HepG2 (cell line): ENCODE data around the gene STRADA. TPM values are rescaled to one million over a fixed set of nuclear protein-coding genes. Genes with fewer than 3 reads are reported as not detected.

ENCODE experiments used
- ARNT2 ChIP-seq: sonication (generic); formaldehyde crosslinking; IDR thresholded peaks from 2 replicates; pipeline ENCODE4 v1.8.0; 2022; ENCODE audit warnings: mild to moderate bottlenecking, low read depth, missing genetic modification reagents, moderate library complexity
- GRHL1 ChIP-seq: sonication (generic); formaldehyde crosslinking; conservative IDR thresholded peaks from 2 replicates; pipeline ENCODE4 v1.8.0; 2022; ENCODE audit warnings: missing genetic modification reagents
- KDM5B ChIP-seq: sonication (generic); formaldehyde crosslinking; IDR thresholded peaks from 2 replicates; pipeline ENCODE4 v1.4.0; 2020; ENCODE audit warnings: missing genetic modification reagents, mild to moderate bottlenecking, borderline replicate concordance
- NFIC ChIP-seq: IDR thresholded peaks from 2 replicates; pipeline ENCODE4 v1.6.1; 2012; ENCODE audit warnings: mild to moderate bottlenecking, low read length, inconsistent platforms
- RERE ChIP-seq: IDR thresholded peaks from 2 replicates; pipeline ENCODE4 v1.6.1; 2016; ENCODE audit warnings: low read depth, missing genetic modification reagents, missing compliant biosample characterization
- RFX5 ChIP-seq: IDR thresholded peaks from 2 replicates; pipeline ENCODE4 v1.6.1; 2011; ENCODE audit warnings: low read depth, low read length, improper control_type of control experiment
- SETDB1 ChIP-seq: sonication (generic); formaldehyde crosslinking; IDR thresholded peaks from 2 replicates; pipeline ENCODE4 v1.5.1; 2020; ENCODE audit warnings: missing genetic modification reagents, mild to moderate bottlenecking, borderline replicate concordance
- SOX6 ChIP-seq, 2 experiments: fragments of 450-650 bp in 1 of 2; sonication (generic) in 1 of 2; formaldehyde crosslinking in 1 of 2; IDR thresholded peaks; 2 replicates each; pipeline versions ENCODE4 v1.4.0 to v1.6.1; 2017 to 2020; ENCODE audit warnings: antibody characterized with exemption in 1 of 2, mild to moderate bottlenecking in 1 of 2, missing genetic modification reagents in 1 of 2
- STAG1 ChIP-seq: sonication (generic); formaldehyde crosslinking; IDR thresholded peaks from 2 replicates; pipeline ENCODE4 v1.4.0; 2020; ENCODE audit warnings: missing genetic modification reagents
- SYNCRIP ChIP-seq: fragments of 200-400 bp; formaldehyde crosslinking; IDR thresholded peaks from 2 replicates; pipeline ENCODE4 v1.6.1; 2018; ENCODE audit warnings: mild to moderate bottlenecking, low read depth, low read length; ENCODE audit not compliant: insufficient read depth
- ZBTB10 ChIP-seq: sonication (generic); formaldehyde crosslinking; IDR thresholded peaks from 2 replicates; pipeline ENCODE4 v1.4.0; 2020; ENCODE audit warnings: missing genetic modification reagents, borderline replicate concordance
- ZBTB7A ChIP-seq: sonication (generic); formaldehyde crosslinking; IDR thresholded peaks from 2 replicates; pipeline ENCODE4 v1.8.0; 2022; ENCODE audit warnings: mild to moderate bottlenecking, missing genetic modification reagents
- ZNF34 ChIP-seq: sonication (generic); formaldehyde crosslinking; IDR thresholded peaks from 2 replicates; pipeline ENCODE4 v1.4.0; 2020; ENCODE audit warnings: mild to moderate bottlenecking, missing genetic modification reagents, borderline replicate concordance
- polyA plus RNA-seq, 8 experiments: library from polyadenylated mRNA; depleted of rRNA in 3 of 8; stranded (reverse) in 7 of 8; unstranded in 1 of 8; fragments of >200 nt; fragmentation: Illumina TruSeq in 4 of 8; extraction: Trizol in 4 of 8; gene quantifications; 2 replicates each; pipeline versions ENCODE4 v1.2.1 to v1.2.3, GENCODE V29; 2011 to 2016; ENCODE audit warnings: low read depth in 4 of 8, missing spikeins in 1 of 8, mixed read lengths in 1 of 8; ENCODE audit not compliant: insufficient read depth in 1 of 8
- total RNA-seq, 5 experiments: library from RNA; depleted of rRNA; stranded (reverse); fragments of >200 nt; fragmentation: Illumina TruSeq; extraction: Trizol; gene quantifications; 2 replicates each; pipeline ENCODE4 v1.2.3, GENCODE V29; 2016; ENCODE audit warnings: low read depth in 1 of 5

STRADA gene
- total and polyA plus RNA-seq, 2 of the 13 experiments (the other 11 are each of a cell fraction or from before 2014, with no cell fraction given): 17.6 to 17.9 TPM

- TF ChIP-seq ZBTB10 (no peak), NFIC (no peak), ZBTB7A (no peak), KDM5B (CRISPR knock-in tag) (peak; percentile 95), STAG1 (CRISPR knock-in tag) (no peak), GRHL1 (CRISPR knock-in tag) (no peak), ARNT2 (peak; percentile 87; the same call in 1 of the 2 replicates), SYNCRIP (no peak), SOX6 (IDR thresholded peaks at IDR 0.05) (no peak), SOX6 (CRISPR knock-in tag; IDR thresholded peaks at IDR 0.05) (peak; percentile 73), SETDB1 (no peak), RERE (CRISPR knock-in tag) (no peak), ZNF34 (CRISPR knock-in tag) (peak; percentile 85; the same call in 1 of the 2 replicates), RFX5 (no peak)
These were observed at the start of gene STRADA (continued) for GRCh38 chr17:63741408-63742173.
